Measurements from ENCODE around the gene CRCP. TPM values are rescaled to one million over a fixed set of nuclear protein-coding genes. Genes with fewer than 3 reads are reported as not detected.

The CRCP gene
- total RNA-seq, 1 experiment from 2014 or later = 48.2 TPM

- H3K27ac Mint-ChIP-seq (ENCODE audit: unreplicated experiment) = no peak overlapping the region
- H3K4me1 Mint-ChIP-seq (ENCODE audit: low read depth, unreplicated experiment) = peaks cover 7% of the 10 kb centered on the region
- no peak for TF ChIP-seq CTCF (IDR thresholded peaks at IDR 0.05; ENCODE audit: insufficient read depth in 1 of 2, low read depth in 1 of 2, low read length in 1 of 2, severe bottlenecking in 1 of 2, unreplicated experiment in 1 of 2)
- no peak overlapping the region for H3K4me3 ChIP-seq (ENCODE audit: low read depth, low read length)
- no peaks in the 10 kb centered on the region for H3K9me3 Mint-ChIP-seq (ENCODE audit: unreplicated experiment)
- ChIA-PET POLR2A (no interaction called here), CTCF (interaction anchor here (0.5 kb wide), 1 partner anchor 27 kb away, joined by 4 read pairs; no protein-coding TSS in a partner anchor)
- H3K27me3 ChIP-seq (replicated peaks; ENCODE audit: control insufficient read depth, insufficient read depth, low read length) = no peaks in the 10 kb centered on the region
- H3K4me1 ChIP-seq = no peaks in the 10 kb centered on the region
- peaks cover 17% of the 10 kb centered on the region; the same call in 1 of the 2 replicates for H3K9me3 ChIP-seq
- H3K27me3 Mint-ChIP-seq (ENCODE audit: insufficient read depth, unreplicated experiment) = no peaks in the 10 kb centered on the region
- no peak for DNase-seq
- H3K4me3 Mint-ChIP-seq (ENCODE audit: unreplicated experiment) = no peak overlapping the region
- no peaks in the 10 kb centered on the region for H3K36me3 Mint-ChIP-seq (ENCODE audit: insufficient read depth, unreplicated experiment)
- no TSS peak for BruUV-seq (replicated peaks)
- H3K36me3 ChIP-seq (ENCODE audit: control insufficient read depth, insufficient read depth, low read length) = no peaks in the 10 kb centered on the region; the same call in 1 of the 2 replicates
- intact Hi-C loops (cut with micrococcal nuclease; ENCODE audit: unreplicated experiment) = no loop called here
These were observed 67.2 kb downstream of the CRCP start for GRCh38 chr7:66181845-66182244.

GRCh38 chr7:66182920-66183319 lies 68.3 kb downstream of the CRCP start:
- no peaks in the 10 kb centered on the region for H3K36me3 Mint-ChIP-seq (ENCODE audit: insufficient read depth, unreplicated experiment)
- ChIA-PET CTCF (no interaction called here), POLR2A (no interaction called here)
- no peak overlapping the region for H3K27ac Mint-ChIP-seq (ENCODE audit: unreplicated experiment)
- TF ChIP-seq CTCF (IDR thresholded peaks at IDR 0.05; ENCODE audit: insufficient read depth in 1 of 2, low read depth in 1 of 2, low read length in 1 of 2, severe bottlenecking in 1 of 2, unreplicated experiment in 1 of 2) = no peak
- BruUV-seq (replicated peaks) = no TSS peak
- peaks cover 19% of the 10 kb centered on the region; the same call in 1 of the 2 replicates for H3K9me3 ChIP-seq
- no peak overlapping the region for H3K4me3 Mint-ChIP-seq (ENCODE audit: unreplicated experiment)
- H3K4me1 Mint-ChIP-seq (ENCODE audit: low read depth, unreplicated experiment) = peaks cover 7% of the 10 kb centered on the region
- H3K27me3 Mint-ChIP-seq (ENCODE audit: insufficient read depth, unreplicated experiment) = no peaks in the 10 kb centered on the region
- DNase-seq = no peak
- H3K4me3 ChIP-seq (ENCODE audit: low read depth, low read length) = no peak overlapping the region
- intact Hi-C loops (cut with micrococcal nuclease; ENCODE audit: unreplicated experiment) = no loop called here
- H3K27me3 ChIP-seq (replicated peaks; ENCODE audit: control insufficient read depth, insufficient read depth, low read length) = no peaks in the 10 kb centered on the region
- no peaks in the 10 kb centered on the region for H3K9me3 Mint-ChIP-seq (ENCODE audit: unreplicated experiment)
- no peaks in the 10 kb centered on the region; the same call in 1 of the 2 replicates for H3K36me3 ChIP-seq (ENCODE audit: control insufficient read depth, insufficient read depth, low read length)
- H3K4me1 ChIP-seq = no peaks in the 10 kb centered on the region

GRCh38 chr7:66183700-66184099 lies 69.1 kb downstream of the CRCP start:
- Mint-ChIP-seq H3K36me3 (ENCODE audit: insufficient read depth, unreplicated experiment) (no peaks in the 10 kb centered on the region), H3K9me3 (ENCODE audit: unreplicated experiment) (no peaks in the 10 kb centered on the region), H3K4me3 (ENCODE audit: unreplicated experiment) (no peak overlapping the region), H3K27me3 (ENCODE audit: insufficient read depth, unreplicated experiment) (no peaks in the 10 kb centered on the region), H3K27ac (ENCODE audit: unreplicated experiment) (no peak overlapping the region), H3K4me1 (ENCODE audit: low read depth, unreplicated experiment) (peaks cover 7% of the 10 kb centered on the region)
- no peak for DNase-seq
- H3K4me3 ChIP-seq (ENCODE audit: low read depth, low read length) = no peak overlapping the region
- H3K4me1 ChIP-seq = no peaks in the 10 kb centered on the region
- H3K27me3 ChIP-seq (replicated peaks; ENCODE audit: control insufficient read depth, insufficient read depth, low read length) = no peaks in the 10 kb centered on the region
- TF ChIP-seq CTCF (IDR thresholded peaks at IDR 0.05; ENCODE audit: insufficient read depth in 1 of 2, low read depth in 1 of 2, low read length in 1 of 2, severe bottlenecking in 1 of 2, unreplicated experiment in 1 of 2) = no peak
- H3K36me3 ChIP-seq (ENCODE audit: control insufficient read depth, insufficient read depth, low read length) = no peaks in the 10 kb centered on the region; the same call in 1 of the 2 replicates
- BruUV-seq (replicated peaks) = no TSS peak
- H3K9me3 ChIP-seq = peaks cover 15% of the 10 kb centered on the region; the same call in 1 of the 2 replicates
- intact Hi-C loops (cut with micrococcal nuclease; ENCODE audit: unreplicated experiment) = no loop called here
- POLR2A ChIA-PET = no interaction called here
- CTCF ChIA-PET = no interaction called here
